GM13977 (cell line): ENCODE measurements around the gene NCAM1.

Experiments
- DNase-seq: peaks from one replicate; pipeline ENCODE4 v3.0.0; 2012; ENCODE audit warnings: low spot score
- CTCF ChIP-seq: IDR thresholded peaks from 2 replicates; pipeline ENCODE4 v1.5.1; 2012; ENCODE audit warnings: mild to moderate bottlenecking, control low read depth; ENCODE audit not compliant: insufficient read depth; ENCODE audit errors: extremely low read depth, missing control alignments
- in situ Hi-C: fragments of 300-500 bp; cut with MboI; formaldehyde crosslinking; loops from one replicate; pipeline ENCODE4 v1.12.0; 2022; ENCODE audit warnings: low sequenced_read_pairs, low pct_unique_long_range_greater_than_20kb, mixed read lengths, inconsistent platforms; ENCODE audit not compliant: unreplicated experiment

The NCAM1 gene

DNA sequence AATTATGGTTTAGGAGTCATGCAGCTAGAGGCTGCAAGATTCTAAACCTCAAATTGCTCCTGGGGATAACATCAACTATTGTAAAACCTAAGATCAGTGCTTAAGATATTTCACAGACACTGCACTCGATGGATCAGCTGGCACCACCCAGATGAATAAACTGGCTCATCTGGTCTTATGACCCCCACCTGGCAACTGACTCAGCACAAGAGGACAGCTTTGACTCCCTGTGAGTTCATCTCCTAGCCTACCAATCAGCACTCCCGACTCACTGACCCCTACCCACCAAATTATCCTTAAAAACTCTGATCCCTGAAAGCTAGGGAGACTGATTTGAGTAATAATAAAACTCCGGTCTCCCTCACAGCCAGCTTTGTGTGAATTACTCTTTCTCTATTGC, 352.4 kb downstream of the NCAM1 start:
- no peak for DNase-seq
- in situ Hi-C loops, result loop anchor here (25.0 kb wide), 1 partner anchor 474 kb away; the partner anchor contains the start of gene CLDN25
- TF ChIP-seq CTCF, result no peak

DNA sequence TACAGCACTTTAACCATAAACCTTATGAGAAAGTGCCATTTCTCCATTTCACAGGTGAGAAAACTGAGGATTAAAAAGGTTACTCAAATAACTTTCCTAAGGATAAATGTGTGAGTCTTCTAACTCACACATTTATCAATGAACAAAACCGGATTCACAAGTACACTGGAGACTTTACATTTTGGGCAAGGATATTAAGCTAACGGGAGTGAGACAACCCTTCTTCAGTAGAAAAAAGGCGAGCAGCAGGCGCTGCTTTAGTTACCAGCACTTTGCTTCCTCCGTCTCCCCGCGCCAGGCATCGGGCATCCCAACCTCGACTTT, 352.8 kb downstream of the NCAM1 start:
- in situ Hi-C loops, result loop anchor here (25.0 kb wide), 1 partner anchor 473 kb away; the partner anchor contains the start of gene CLDN25
- no peak for DNase-seq
- TF ChIP-seq CTCF, result no peak

DNA sequence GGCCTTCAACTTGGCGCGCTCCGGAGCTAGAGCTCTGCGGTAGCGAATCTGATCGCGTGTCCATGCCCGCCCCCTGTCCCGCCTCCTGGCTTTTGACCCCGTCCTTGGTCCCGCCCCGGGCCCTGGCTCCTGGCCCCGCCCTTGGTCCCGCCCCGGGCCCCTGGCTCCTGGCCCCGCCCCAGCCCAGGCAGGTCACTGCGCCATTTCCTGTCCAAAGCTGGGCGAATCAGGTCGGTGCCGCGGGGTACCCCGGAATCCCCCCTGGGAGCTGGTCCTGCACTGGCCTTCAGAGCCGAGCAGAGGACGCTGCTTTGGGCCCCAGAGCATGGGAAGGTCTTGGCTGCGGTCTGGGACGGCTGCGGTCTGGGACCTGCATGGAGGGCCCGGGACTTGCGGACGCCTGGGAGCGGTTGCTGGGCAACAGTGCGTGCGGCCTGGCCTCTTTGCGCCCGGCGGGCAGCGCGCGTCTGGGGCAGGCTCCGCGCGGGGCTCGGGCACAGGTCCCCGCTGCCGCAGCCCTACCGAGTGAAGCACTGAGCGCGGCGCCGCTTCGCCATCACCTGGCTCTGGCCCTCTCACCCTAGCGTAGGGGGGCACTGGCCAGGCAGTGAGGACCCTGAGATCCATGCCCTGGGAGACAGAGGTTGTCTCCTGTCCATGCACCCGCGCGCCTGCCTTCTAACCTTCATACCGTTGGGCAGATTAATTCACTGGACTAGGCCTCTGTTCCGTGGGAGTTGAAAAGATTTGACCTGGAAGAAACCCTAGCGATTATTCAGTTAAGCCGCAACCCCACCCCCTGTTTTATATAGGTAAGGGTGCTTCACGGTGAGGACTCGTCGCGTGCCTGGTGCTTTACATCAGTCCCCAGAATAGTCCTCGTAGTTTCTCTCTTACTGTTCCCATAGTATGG, 353.4 kb downstream of the NCAM1 start, which contains the start of gene TTC12:
TTC12 (plus strand) TSS at position 195 of the 913 bp plus-strand sequence. CDS start 1,675 bp downstream, outside the sequence.
- in situ Hi-C loops, result loop anchor here (25.0 kb wide), 1 partner anchor 473 kb away; the partner anchor contains the start of gene CLDN25
- TF ChIP-seq CTCF, result no peak
- peak; percentile 95 for DNase-seq

GRCh38 chr11:113315811-113316210, 354.6 kb downstream of the NCAM1 start:
- in situ Hi-C loops, result loop anchor here (25.0 kb wide), 1 partner anchor 471 kb away; the partner anchor contains the start of gene CLDN25
- no peak for TF ChIP-seq CTCF
- no peak for DNase-seq

DNA sequence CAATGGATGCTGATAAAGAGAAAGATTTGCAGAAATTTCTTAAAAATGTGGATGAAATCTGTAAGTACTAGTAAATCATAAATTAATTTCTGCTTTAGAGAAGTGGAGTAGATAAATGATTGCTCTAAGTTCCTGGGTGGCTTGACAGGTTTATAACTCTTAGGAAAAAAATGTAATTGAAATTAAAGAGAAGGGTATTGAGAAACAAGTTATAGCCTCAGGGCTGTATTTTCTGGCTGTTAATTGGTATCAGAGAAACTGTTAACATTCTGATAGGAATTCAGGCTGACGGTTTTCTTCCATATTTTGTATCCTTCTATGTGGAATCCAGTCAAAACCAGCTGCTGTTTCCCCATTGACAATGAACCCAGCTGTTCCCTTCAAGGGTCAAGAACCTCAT, 355.0 kb downstream of the NCAM1 start:
- in situ Hi-C loops, result loop anchor here (25.0 kb wide), 1 partner anchor 471 kb away; the partner anchor contains the start of gene CLDN25
- TF ChIP-seq CTCF, result no peak
- DNase-seq, result no peak

- TF ChIP-seq CTCF, result no peak
- in situ Hi-C loops, result loop anchor here (25.0 kb wide), 1 partner anchor 470 kb away; the partner anchor contains the start of gene CLDN25
- no peak for DNase-seq
Measured at GRCh38 chr11:113317339-113317738, 356.1 kb downstream of the NCAM1 start.
